Dermis microvascular lymphatic vessel endothelial cell (primary cell): Measurements from ENCODE around the gene CDYL2. TPM values are rescaled to one million over a fixed set of nuclear protein-coding genes. Genes with fewer than 3 reads are reported as not detected.

Experiments
- DNase-seq, 2 donors: peaks; one replicate each; pipeline versions ENCODE4 v3.0.0 to v3.0.0-alpha.2; 2010; ENCODE audit warnings: low read depth in 2 of 2
- total RNA-seq: library from RNA; depleted of rRNA; stranded (reverse); fragments of >200 nt; gene quantifications from 2 replicates; pipeline ENCODE4 v1.2.1, GENCODE V29; 2014

CDYL2 gene
- total RNA-seq, 1 donor from 2014 or later, result 19.8 TPM

- DNase-seq, result no peak
These were observed 252.1 kb downstream of the CDYL2 start for GRCh38 chr16:80552277-80552676.

Other genes with a start within 250 kb of the CDYL2 start
- 32.7 and 34.5 TPM in 2 replicates for gene CMC2, start 202.3 kb upstream of the CDYL2 start, total RNA-seq
- 33.4 and 45.1 TPM in 2 replicates for gene CENPN, start 202.6 kb upstream of the CDYL2 start, total RNA-seq
- gene ATMIN, start 231.2 kb upstream of the CDYL2 start, total RNA-seq, result 22.7 and 34.0 TPM in 2 replicates